Body of pancreas (tissue), 4 donors: ENCODE measurements around the gene CCDC39.

Source experiments
- POLR2A ChIP-seq, 3 donors: fragments of 450-650 bp; IDR thresholded peaks; one replicate each; pipeline ENCODE4 v1.6.1; 2016; ENCODE audit warnings: antibody characterized with exemption in 3 of 3, mild to moderate bottlenecking in 2 of 3
- TF ChIP-seq, protein P1 (sequence below), 7 experiments: fragments of 450-650 bp in 4 of 7; fragments of 200-600 bp in 3 of 7; sonication (generic) in 3 of 7; IDR thresholded peaks; one replicate each; pipeline ENCODE4 v1.5.1; 2016 to 2019; ENCODE audit warnings: antibody characterized with exemption in 7 of 7

- TF ChIP-seq POLR2A (IDR thresholded peaks at IDR 0.05) = no peak
- TF ChIP-seq, protein P1, sequence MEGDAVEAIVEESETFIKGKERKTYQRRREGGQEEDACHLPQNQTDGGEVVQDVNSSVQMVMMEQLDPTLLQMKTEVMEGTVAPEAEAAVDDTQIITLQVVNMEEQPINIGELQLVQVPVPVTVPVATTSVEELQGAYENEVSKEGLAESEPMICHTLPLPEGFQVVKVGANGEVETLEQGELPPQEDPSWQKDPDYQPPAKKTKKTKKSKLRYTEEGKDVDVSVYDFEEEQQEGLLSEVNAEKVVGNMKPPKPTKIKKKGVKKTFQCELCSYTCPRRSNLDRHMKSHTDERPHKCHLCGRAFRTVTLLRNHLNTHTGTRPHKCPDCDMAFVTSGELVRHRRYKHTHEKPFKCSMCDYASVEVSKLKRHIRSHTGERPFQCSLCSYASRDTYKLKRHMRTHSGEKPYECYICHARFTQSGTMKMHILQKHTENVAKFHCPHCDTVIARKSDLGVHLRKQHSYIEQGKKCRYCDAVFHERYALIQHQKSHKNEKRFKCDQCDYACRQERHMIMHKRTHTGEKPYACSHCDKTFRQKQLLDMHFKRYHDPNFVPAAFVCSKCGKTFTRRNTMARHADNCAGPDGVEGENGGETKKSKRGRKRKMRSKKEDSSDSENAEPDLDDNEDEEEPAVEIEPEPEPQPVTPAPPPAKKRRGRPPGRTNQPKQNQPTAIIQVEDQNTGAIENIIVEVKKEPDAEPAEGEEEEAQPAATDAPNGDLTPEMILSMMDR (IDR thresholded peaks at IDR 0.05) = no peak
These were observed 19.5 kb upstream of the CCDC39 start for GRCh38 chr3:180698760-180699270.
